Mucosa of gallbladder (tissue), 1 donor: Measurements from ENCODE around the gene SNRNP70. TPM values are rescaled to one million over a fixed set of nuclear protein-coding genes. Genes with fewer than 3 reads are reported as not detected.
A peak's percentile ranks its signal among the peaks of the same experiment; 100 is the strongest.
"Not testable (repeated sequence)": the region's sequence is repeated elsewhere in the genome, so short reads cannot be mapped to it uniquely, and the experiment has no call there.

Experiments
- DNase-seq: peaks from one replicate; pipeline ENCODE4 v3.0.0-alpha.2; 2020; ENCODE audit warnings: low spot score
- total RNA-seq: library from RNA; stranded (reverse); gene quantifications from one replicate; pipeline ENCODE4 v1.2.1, GENCODE V29; 2021
- donor health status: DM: no; HTN: no; CAD: no.

The SNRNP70 gene
- total RNA-seq, result 300 TPM

GRCh38 chr19:49085020-49085867 is at the start of gene SNRNP70:
SNRNP70 (plus strand) TSS chr19:49085451; CDS start chr19:49086415, 964 bp downstream.
- DNase-seq, result peak; percentile 100

- not testable (repeated sequence) for DNase-seq
These were observed 48.4 kb upstream of the SNRNP70 start, which contains the start of gene CGB1 for GRCh38 chr19:49036815-49037214. CGB1 (minus strand) TSS chr19:49036895; CDS start chr19:49036711, 184 bp downstream.

DNA sequence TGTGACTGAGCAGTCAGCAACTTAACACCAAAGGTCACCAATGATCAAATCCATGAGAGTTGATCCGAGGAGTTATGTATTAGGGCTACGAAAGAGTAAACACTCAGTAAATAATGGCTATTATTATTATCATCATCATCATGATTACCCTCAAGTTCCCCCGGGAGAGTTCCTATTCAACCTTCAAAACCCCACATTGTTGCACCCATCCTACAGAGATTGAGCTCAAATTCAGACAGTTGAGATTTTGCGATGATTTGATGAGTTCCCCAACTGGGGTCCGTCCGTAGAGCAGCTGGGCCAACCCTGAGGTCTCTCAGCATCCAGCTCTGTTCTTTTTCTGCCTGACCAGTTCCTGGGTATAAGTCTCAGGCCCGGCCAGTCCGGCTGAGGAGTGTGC is 47.1 kb upstream of the SNRNP70 start:
- not testable (repeated sequence) for DNase-seq

DNA sequence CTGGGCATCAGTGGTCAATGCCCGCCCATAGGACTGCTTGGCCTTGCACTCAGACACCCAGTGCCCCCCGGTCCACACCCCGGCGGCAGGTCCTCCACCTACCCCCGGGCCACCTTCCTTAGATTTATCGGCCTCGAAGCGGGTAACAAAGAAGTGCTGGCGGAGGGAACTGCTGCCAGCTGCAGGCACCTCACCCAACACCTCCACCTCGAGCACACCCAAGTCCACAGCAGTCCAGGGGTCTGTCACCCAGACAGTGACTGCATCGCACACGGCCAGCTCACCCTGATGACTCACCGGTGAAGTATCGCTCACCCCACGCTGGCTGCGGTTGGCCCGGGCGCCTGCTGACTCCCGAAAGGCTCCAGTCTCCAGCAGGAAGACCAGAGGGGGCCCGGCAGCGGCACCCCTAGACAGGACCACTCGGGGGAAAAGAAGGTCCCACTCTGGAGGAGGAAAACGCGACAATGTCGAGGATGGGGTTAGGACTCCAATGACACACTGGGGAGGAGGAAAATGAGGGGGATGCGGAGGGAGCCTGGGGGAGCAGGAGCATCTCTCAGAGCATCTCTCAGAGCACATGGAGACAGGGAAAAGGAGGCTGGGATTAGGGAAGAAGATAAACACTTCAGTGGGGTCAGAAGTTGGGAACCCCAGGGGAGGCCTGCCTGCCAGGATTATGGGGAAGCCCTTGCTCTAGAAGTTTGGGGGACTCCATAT is 46.5 kb upstream of the SNRNP70 start:
- DNase-seq, result not testable (repeated sequence)

- not testable (repeated sequence) for DNase-seq
These were observed 45.5 kb upstream of the SNRNP70 start for GRCh38 chr19:49039736-49040135.

GRCh38 chr19:49042177-49042576 is 43.1 kb upstream of the SNRNP70 start:
- no peak for DNase-seq

- DNase-seq, result not testable (repeated sequence)
These were observed 42.6 kb upstream of the SNRNP70 start for GRCh38 chr19:49042666-49043065.

GRCh38 chr19:49043548-49043947 is 41.7 kb upstream of the SNRNP70 start, which contains the start of gene CGB5:
CGB5 (plus strand) TSS chr19:49043848; CDS start chr19:49044210, 362 bp downstream.
- DNase-seq, result not testable (repeated sequence)

GRCh38 chr19:49049011-49049410 is 36.2 kb upstream of the SNRNP70 start, which contains the start of gene CGB8:
CGB8 (minus strand) TSS chr19:49049111; CDS start chr19:49048739, 372 bp downstream.
- DNase-seq, result not testable (repeated sequence)

GRCh38 chr19:49049834-49050233 is 35.4 kb upstream of the SNRNP70 start:
- not testable (repeated sequence) for DNase-seq

DNA sequence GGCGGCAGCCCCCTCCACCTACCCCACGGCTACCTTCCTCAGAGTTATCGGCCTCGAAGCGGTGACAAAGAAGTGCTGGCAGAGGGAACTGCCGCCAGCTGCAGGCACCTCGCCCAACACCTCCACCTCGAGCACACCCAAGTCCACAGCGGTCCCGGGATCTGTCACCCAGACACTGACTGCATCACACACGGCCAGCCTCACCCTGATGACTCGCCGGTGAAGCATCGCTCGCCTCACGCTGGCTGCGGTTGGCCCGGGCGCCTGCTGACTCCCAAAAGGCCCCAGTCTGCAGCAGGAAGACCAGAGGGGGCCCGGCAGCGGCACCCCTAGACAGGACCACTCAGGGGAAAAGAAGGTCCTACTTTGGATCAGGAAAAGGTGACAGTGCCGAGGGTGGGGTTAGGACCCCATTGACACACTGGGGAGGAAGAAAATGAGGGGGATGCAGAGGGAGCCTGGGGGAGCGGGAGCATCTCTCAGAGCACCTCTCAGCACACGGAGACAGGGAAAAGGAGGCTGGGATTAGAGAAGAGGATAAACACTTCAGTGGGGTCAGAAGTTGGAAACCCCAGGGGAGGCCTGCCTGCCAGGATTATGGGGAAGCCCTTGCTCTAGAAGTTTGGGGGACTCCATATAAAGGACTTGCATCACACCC is 34.7 kb upstream of the SNRNP70 start:
- DNase-seq, result not testable (repeated sequence)

DNA sequence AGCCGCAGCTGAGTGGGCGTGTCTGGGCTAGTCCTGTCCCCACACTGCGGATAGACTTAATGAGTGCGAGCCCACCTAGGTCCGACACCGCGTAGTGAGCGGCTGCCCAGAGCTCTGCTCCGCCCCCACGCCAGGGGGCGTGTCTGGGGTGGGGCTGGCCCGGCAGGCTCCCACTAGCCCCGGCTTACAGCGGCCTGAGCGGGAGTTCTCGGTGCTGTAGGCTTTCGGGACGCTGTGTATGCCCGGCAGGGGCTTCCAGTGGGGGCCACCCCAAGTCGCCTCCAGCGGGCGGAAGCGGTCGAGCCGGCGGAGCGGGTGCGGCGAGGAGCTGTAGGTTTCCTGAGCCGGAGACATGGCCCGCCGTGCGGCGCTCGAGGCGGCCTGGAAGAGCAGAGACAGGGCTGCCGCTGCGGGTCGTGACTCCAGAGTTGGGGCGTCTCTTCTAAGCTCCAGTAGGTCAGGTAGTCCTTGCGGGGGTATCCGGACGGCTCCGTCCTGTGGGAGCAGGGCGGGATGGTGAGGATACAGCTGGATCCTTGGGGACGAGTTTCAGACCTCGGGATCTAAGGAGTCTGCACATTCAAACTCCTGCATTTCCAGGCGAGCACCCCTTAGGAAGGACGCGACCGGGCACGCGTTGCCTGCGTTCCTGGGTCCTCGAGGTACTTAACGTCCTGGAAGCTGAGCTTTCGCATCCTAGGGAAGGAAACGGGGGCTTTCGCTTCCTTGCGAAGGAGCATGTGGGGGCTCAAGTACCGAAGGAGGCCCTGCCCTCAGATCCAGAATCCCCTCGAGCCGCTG is 28.9 kb upstream of the SNRNP70 start:
- peak; percentile 29 for DNase-seq

DNA sequence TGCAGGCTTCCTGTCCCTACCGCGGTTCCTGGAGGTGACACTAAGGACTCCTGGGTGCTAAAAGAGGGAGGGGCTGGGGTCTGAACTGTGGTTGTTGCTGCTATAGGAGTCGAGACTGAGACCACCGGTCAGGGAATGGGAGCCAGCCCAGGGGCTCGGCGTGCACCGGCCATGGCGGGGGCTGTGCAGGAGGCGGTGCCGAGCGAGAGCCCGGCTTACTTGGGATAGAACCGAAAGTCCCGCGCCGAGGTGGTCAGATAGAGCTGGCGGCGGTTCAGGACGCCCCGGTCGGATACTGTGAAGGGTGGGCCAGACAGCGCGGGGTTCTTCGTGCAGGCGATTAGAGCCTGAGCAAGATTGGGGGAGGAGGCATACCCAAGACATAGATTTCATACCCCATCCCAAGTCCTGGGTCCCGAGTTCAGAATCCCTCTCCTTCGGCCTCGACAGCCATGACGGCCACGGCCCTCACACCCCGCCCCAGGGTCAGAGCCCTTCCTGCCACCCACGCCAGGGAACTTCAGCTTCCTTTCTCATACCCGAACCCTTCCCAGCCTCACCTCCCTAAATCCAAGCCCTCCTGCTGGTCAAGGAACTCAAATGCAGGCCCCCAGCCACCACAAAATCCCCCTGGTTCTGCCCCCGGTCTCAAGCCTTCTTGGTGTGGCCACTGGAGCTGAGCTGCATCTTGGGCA is 28.2 kb upstream of the SNRNP70 start:
- not testable (repeated sequence) for DNase-seq

GRCh38 chr19:49057636-49058234 is 27.5 kb upstream of the SNRNP70 start, which contains the start of gene CGB7:
CGB7 (minus strand) TSS chr19:49057749; CDS start chr19:49055375, 2,374 bp downstream.
- DNase-seq, result peak; percentile 49

GRCh38 chr19:49058562-49058961 is 26.7 kb upstream of the SNRNP70 start:
- no peak for DNase-seq

DNA sequence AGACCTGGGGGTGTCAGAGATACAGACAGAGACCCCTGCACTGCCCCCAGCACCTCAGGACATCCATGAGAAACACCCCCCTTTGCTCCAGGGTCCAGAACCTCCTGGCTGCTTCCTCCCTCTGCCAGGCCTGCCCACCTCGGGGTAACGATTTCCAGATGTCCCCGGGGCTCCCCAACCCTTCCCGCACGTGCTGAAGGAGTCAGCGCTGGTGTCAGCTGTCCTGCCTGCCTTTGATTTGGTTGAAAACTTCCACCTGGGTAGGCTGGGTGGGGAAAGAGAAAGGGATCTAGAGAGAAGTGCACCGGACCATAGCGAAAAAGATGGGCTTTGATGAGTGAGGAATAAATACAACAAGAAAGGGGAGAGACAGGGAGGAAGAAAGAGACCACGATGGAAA is 26.2 kb upstream of the SNRNP70 start:
- no peak for DNase-seq

GRCh38 chr19:49061000-49061399 is 24.3 kb upstream of the SNRNP70 start:
- DNase-seq, result no peak

DNA sequence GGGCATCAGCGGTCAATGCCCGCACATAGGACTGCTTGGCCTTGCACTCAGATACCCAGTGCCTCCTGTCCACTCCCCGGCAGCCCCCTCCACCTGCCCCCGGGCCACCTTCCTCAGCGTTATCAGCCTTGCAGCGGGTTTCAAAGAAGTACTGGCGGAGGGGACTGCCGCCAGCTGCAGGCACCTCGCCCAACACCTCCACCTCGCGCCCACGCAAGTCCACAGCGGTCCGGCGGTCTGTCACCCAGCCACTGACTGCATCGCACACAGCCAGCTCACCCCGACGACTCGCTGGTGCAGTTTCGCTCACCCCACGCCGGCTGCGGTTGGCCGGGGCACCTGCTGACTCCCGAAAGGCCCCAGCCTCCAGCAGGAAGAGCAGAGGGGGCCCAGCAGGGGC is 23.8 kb upstream of the SNRNP70 start:
- DNase-seq, result no peak

GRCh38 chr19:49064029-49064629 is 21.1 kb upstream of the SNRNP70 start:
- DNase-seq, result no peak
